HCT116 (cell line): ENCODE data around the gene RAB31.

ENCODE experiments used
- CTCF ChIP-seq, 3 experiments: fragments of 200-600 bp in 1 of 3; sonication (generic) in 1 of 3; IDR thresholded peaks in 2 of 3; conservative IDR thresholded peaks in 1 of 3; 2 replicates each; pipeline ENCODE4 v1.5.1; 2012 to 2017; ENCODE audit warnings: low read depth in 2 of 3, low read length in 2 of 3, antibody characterized with exemption in 1 of 3, borderline replicate concordance in 1 of 3, control low read depth in 1 of 3, mild to moderate bottlenecking in 1 of 3, mixed read lengths in 1 of 3, mixed run types in 1 of 3, moderate library complexity in 1 of 3; ENCODE audit not compliant: insufficient read depth in 1 of 3
- EGR1 ChIP-seq: IDR thresholded peaks from 2 replicates; pipeline ENCODE4 v1.6.1; 2012; ENCODE audit warnings: low read depth
- EZH2 ChIP-seq: fragments of 200-600 bp; sonication (generic); IDR thresholded peaks from 2 replicates; pipeline ENCODE4 v1.6.1; 2017; ENCODE audit warnings: antibody characterized with exemption, mixed run types
- JUND ChIP-seq: IDR thresholded peaks from 2 replicates; pipeline ENCODE4 v1.6.1; 2012
- SP1 ChIP-seq: IDR thresholded peaks from 2 replicates; pipeline ENCODE4 v1.6.1; 2012; ENCODE audit warnings: low read depth

GRCh38 chr18:9814431-9814830 is 106.3 kb downstream of the RAB31 start:
- no peak for TF ChIP-seq SP1
- no peak for TF ChIP-seq EGR1
- TF ChIP-seq JUND = no peak
- no peak for TF ChIP-seq EZH2
- TF ChIP-seq CTCF (IDR thresholded peaks at IDR 0.05 in 2 of 3, conservative IDR thresholded peaks at IDR 0.05 in 1 of 3; ENCODE audit: borderline replicate concordance in 1 of 3, insufficient read depth in 1 of 3, low read depth in 2 of 3, low read length in 2 of 3) = no peak
